T1000 (cell line): ENCODE results near the gene PRR4.

Experiments
- DNase-seq: peaks from one replicate; lab custom pipeline; 2025; ENCODE audit warnings: mixed read lengths; lab: John Stamatoyannopoulos, UW

The PRR4 gene, protein sequence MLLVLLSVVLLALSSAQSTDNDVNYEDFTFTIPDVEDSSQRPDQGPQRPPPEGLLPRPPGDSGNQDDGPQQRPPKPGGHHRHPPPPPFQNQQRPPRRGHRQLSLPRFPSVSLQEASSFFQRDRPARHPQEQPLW

DNA sequence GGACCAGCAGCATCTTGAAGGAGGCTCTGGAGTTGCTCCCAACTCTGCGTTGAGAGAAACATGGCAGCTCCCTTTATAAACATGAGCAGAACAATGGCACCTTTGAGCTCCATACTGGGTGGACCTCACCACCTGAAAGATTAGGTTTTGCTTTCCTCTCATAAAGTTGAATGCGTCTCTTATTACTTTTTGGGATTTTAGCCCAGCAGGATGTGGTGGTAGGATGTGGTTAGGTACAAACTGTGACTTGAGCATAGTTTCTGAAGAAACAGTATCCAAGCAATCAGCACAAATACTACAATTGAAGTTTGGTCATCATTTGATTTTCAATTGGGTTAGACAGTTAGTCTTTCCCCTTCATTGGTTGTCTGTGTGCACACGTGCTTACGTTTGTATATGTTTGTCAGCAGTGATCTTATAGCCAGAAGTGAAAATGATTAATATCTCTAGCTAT, at the start of gene PRR4:
TSS of gene PRR4 (minus strand) at position 51 of the 454 bp plus-strand sequence. CDS start at position 13, 38 bp downstream.
- DNase-seq, result no peak

- DNase-seq, result no peak
Measured at GRCh38 chr12:10896854-10897253, 47.6 kb upstream of the PRR4 start.

- no peak for DNase-seq
Measured at GRCh38 chr12:10891937-10892336, 42.7 kb upstream of the PRR4 start.

- no peak for DNase-seq
Measured at GRCh38 chr12:10889226-10889625, 40.0 kb upstream of the PRR4 start.

DNA sequence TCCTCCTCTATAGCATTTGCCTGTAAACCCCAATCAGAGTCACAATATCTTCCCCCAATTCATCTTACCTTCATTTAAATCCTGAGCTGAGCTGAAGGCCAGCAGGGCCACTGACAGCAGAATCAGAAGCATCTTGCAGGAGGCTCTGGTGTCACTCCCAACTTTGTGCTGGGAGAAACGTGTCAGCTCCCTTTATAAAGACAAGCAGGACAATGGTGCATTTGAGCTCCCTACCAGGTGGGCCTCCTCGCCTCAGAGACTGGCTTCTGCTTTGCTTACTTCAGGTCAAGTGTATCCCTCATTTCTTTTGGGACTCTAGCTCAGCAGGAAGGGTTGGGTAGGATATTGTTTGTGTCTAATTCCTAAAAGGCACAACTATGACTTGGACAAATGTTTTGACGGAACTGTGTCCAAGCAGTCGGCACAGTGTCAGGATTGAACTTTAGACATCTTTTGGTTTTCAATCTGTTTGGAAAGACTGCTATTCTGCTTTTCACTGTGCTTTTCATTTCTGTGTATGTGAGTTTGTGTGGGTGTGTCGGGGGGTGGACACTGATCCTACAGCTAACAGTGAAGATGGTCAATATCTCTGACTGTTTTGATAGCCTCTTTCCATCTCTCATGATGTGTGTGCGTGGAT, 34.9 kb upstream of the PRR4 start, which contains the start of gene PRH1:
TSS of gene PRH1 (minus strand) at position 170 of the 640 bp plus-strand sequence. CDS start at position 132, 38 bp downstream.
- no peak for DNase-seq

- DNase-seq, result no peak
Measured at GRCh38 chr12:10873378-10873777, 24.1 kb upstream of the PRR4 start.

DNA sequence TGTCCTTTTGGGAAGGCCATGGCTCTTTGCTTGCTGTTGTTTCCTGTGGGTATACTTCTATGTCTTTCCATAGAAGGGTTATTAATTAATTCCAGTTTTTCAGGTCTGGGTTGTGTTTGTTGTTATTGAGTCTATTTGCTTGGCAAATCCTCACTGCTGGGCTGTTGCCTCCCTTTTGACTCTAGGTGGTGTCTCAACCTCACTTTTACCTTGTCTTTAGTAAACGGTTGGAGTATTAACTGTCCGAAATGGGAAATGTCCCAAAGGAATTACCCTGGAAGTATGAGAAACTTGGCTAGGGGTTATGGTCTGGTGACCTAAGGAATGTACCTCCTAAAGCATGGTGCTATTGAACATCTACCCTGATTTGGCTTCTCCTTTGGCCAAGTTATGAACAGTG, 18.1 kb upstream of the PRR4 start:
- no peak for DNase-seq

GRCh38 chr12:10863512-10864218, 14.4 kb upstream of the PRR4 start:
- DNase-seq, result no peak

GRCh38 chr12:10861366-10861765, 12.1 kb upstream of the PRR4 start:
- no peak for DNase-seq

DNA sequence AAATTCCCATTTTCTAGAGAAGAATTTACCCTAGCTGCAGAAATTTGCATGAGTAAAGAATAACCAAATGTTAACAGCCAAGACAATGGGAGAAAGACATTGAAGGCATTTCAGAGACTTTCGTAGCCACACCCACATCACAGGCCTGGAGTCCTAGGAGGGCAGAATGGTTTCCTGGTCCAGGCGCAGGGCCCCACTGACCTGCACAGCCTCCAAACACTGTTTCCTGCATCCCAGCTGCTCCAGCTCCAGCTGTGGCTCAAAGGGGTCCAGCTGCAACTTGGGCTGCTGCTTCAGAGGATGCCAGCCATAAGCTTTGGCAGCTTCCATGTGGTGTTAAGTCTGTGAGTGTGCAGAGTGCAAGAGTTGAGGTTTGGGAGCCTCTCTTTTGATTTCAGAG, 6.5 kb upstream of the PRR4 start:
- no peak for DNase-seq

GRCh38 chr12:10853776-10854175, 4.5 kb upstream of the PRR4 start:
- DNase-seq, result no peak

- DNase-seq, result no peak
Measured at GRCh38 chr12:10851243-10851858, 2.1 kb upstream of the PRR4 start.

DNA sequence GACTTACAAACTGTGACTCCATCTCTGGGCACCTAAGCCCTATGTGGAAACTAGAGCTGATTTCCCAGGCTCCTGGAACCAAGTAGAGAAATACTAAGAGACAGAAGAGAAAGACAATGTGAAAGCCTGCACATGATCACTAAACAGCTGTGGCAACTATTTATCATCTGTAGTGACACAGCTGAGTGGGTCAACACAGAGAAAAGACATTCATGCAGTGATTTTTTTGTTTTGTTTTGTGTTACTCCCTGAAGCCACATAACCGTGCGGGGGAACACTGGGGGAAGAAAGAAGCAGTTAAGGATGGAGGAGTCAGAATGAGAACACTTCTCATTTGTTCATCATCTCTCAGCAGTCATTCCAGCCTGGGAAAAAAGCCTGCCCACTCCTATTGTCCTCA, 1.5 kb downstream of the PRR4 start:
- DNase-seq, result no peak

GRCh38 chr12:10842862-10843261, 6.4 kb downstream of the PRR4 start:
- DNase-seq, result no peak

GRCh38 chr12:10838461-10838860, 10.8 kb downstream of the PRR4 start:
- DNase-seq, result no peak

GRCh38 chr12:10829994-10830393, 19.3 kb downstream of the PRR4 start:
- no peak for DNase-seq

- no peak for DNase-seq
Measured at GRCh38 chr12:10826258-10826657, 23.0 kb downstream of the PRR4 start, which contains the start of gene TAS2R10. Gene TAS2R10 (minus strand): TSS chr12:10826358. CDS start chr12:10826269, 89 bp downstream.

- DNase-seq, result no peak
Measured at GRCh38 chr12:10824957-10825356, 24.3 kb downstream of the PRR4 start.

GRCh38 chr12:10811883-10812536, 37.3 kb downstream of the PRR4 start:
- DNase-seq, result no peak

GRCh38 chr12:10810068-10810467, 39.2 kb downstream of the PRR4 start, which contains the start of gene TAS2R9:
Gene TAS2R9 (minus strand): TSS chr12:10810168. CDS start chr12:10810075, 93 bp downstream.
- DNase-seq, result no peak

GRCh38 chr12:10807186-10807585, 42.1 kb downstream of the PRR4 start, which contains the start of gene TAS2R8:
Gene TAS2R8 (minus strand): TSS chr12:10807286. CDS start chr12:10806980, 306 bp downstream.
- DNase-seq, result no peak

- DNase-seq, result no peak
Measured at GRCh38 chr12:10802587-10802986, 46.7 kb downstream of the PRR4 start, which contains the start of gene TAS2R7. Gene TAS2R7 (minus strand): TSS chr12:10802627. CDS start chr12:10802570, 57 bp downstream.
